Midbrain (tissue), 1 donor: Measurements from ENCODE around the gene DNAH1.
A peak's percentile ranks its signal among the peaks of the same experiment; 100 is the strongest.
"Not testable (repeated sequence)": the region's sequence is repeated elsewhere in the genome, so short reads cannot be mapped to it uniquely, and the experiment has no call there.

ENCODE experiments used
- DNase-seq: peaks from one replicate; lab custom pipeline; 2025; lab: John Stamatoyannopoulos, UW

DNAH1 gene

GRCh38 chr3:52315977-52316764 lies at the start of gene DNAH1:
Gene DNAH1 (plus strand): TSS chr3:52316319. CDS start chr3:52322443, 6,124 bp downstream.
- no peak for DNase-seq

GRCh38 chr3:52268036-52268435 lies 48.1 kb upstream of the DNAH1 start:
- no peak for DNase-seq

GRCh38 chr3:52269776-52270175 lies 46.3 kb upstream of the DNAH1 start:
- DNase-seq: no peak

- no peak for DNase-seq
Measured at GRCh38 chr3:52270252-52270754, 45.8 kb upstream of the DNAH1 start.

- DNase-seq: not testable (repeated sequence)
Measured at GRCh38 chr3:52272172-52272571, 43.9 kb upstream of the DNAH1 start.

GRCh38 chr3:52272831-52273230 lies 43.3 kb upstream of the DNAH1 start:
- DNase-seq: no peak

GRCh38 chr3:52274781-52275180 lies 41.3 kb upstream of the DNAH1 start:
- DNase-seq: not testable (repeated sequence)

GRCh38 chr3:52277071-52277964 lies 38.8 kb upstream of the DNAH1 start:
- DNase-seq: peak; percentile 55

- DNase-seq: no peak
Measured at GRCh38 chr3:52277972-52278509, 38.1 kb upstream of the DNAH1 start.

- DNase-seq: peak; percentile 96
Measured at GRCh38 chr3:52278510-52279069, 37.5 kb upstream of the DNAH1 start, which contains the start of gene WDR82. Gene WDR82 (minus strand): TSS chr3:52278649. CDS start chr3:52278361, 288 bp downstream.

GRCh38 chr3:52279596-52279995 lies 36.5 kb upstream of the DNAH1 start:
- DNase-seq: no peak

GRCh38 chr3:52280050-52280461 lies 36.1 kb upstream of the DNAH1 start:
- DNase-seq: peak; percentile 59

GRCh38 chr3:52281981-52282801 lies 33.9 kb upstream of the DNAH1 start:
- DNase-seq: no peak

GRCh38 chr3:52283306-52283705 lies 32.8 kb upstream of the DNAH1 start:
- no peak for DNase-seq

- not testable (repeated sequence) for DNase-seq
Measured at GRCh38 chr3:52284051-52284450, 32.1 kb upstream of the DNAH1 start.

- no peak for DNase-seq
Measured at GRCh38 chr3:52286777-52287110, 29.4 kb upstream of the DNAH1 start.

- no peak for DNase-seq
Measured at GRCh38 chr3:52288674-52289073, 27.4 kb upstream of the DNAH1 start.

- no peak for DNase-seq
Measured at GRCh38 chr3:52289338-52289746, 26.8 kb upstream of the DNAH1 start.

GRCh38 chr3:52289747-52290595 lies 26.1 kb upstream of the DNAH1 start:
- DNase-seq: no peak
